Testis (tissue), 3 donors: ENCODE data around the gene BOD1L1. TPM values are rescaled to one million over a fixed set of nuclear protein-coding genes. Genes with fewer than 3 reads are reported as not detected.
A peak's percentile ranks its signal among the peaks of the same experiment; 100 is the strongest.

ENCODE experiments used
- DNase-seq: peaks from one replicate; pipeline ENCODE4 v3.0.0-alpha.2; 2019
- H3K27ac ChIP-seq, 2 donors: fragments of 200-600 bp; sonication (generic); one replicate each; pipeline ENCODE4 v1.5.1; 2019
- H3K27me3 ChIP-seq: fragments of 200-600 bp; sonication (generic); one replicate; pipeline ENCODE4 v1.5.1; 2019
- H3K36me3 ChIP-seq: fragments of 200-600 bp; sonication (generic); one replicate; pipeline ENCODE4 v1.5.1; 2017; ENCODE audit warnings: low read depth; ENCODE audit errors: missing control alignments
- H3K4me1 ChIP-seq: fragments of 200-600 bp; sonication (generic); one replicate; pipeline ENCODE4 v1.5.1; 2019
- H3K4me3 ChIP-seq, 2 donors: fragments of 200-600 bp; sonication (generic); one replicate each; pipeline ENCODE4 v1.5.1; 2017 to 2019
- H3K9me3 ChIP-seq: fragments of 200-600 bp; sonication (generic); one replicate; pipeline ENCODE4 v1.5.1; 2017
- POLR2A ChIP-seq: fragments of 450-650 bp; IDR thresholded peaks from one replicate; pipeline ENCODE4 v1.6.1; 2017; ENCODE audit warnings: antibody characterized with exemption, mild to moderate bottlenecking, moderate library complexity
- WGBS, 2 donors: methylation state at CpG; one replicate each; pipeline ENCODE4 v1.1.5; 2018; 5-methylcytosine and 5-hydroxymethylcytosine counted together
- intact Hi-C: fragments of 100-400 bp; cut with DNase I; formaldehyde crosslinking; loops from one replicate; pipeline ENCODE4 v1.15.1; 2023; ENCODE audit warnings: low total_unique reads
- polyA plus RNA-seq: library from polyadenylated mRNA; stranded (reverse); fragments of 350-450 nt; fragmentation: Illumina TruSeq; extraction: RNeasy Lipid Tissue Mini Kit (QIAGEN cat#74804); gene quantifications from one replicate; pipeline ENCODE4 v1.2.3, GENCODE V29; 2014; ENCODE audit warnings: low read depth, low replicate concordance; ENCODE audit not compliant: insufficient read depth
- total RNA-seq, 2 donors: library from RNA; depleted of rRNA; stranded (reverse); fragments of >200 nt; gene quantifications; one replicate each; pipeline ENCODE4 v1.2.3, GENCODE V29; 2016
- TF ChIP-seq, protein P1 (sequence below), 3 experiments: fragments of 450-650 bp in 2 of 3; fragments of 200-600 bp in 1 of 3; sonication (generic) in 1 of 3; IDR thresholded peaks; one replicate each; pipeline ENCODE4 v1.5.1; 2016 to 2019; ENCODE audit warnings: antibody characterized with exemption in 3 of 3, mild to moderate bottlenecking in 2 of 3, moderate library complexity in 1 of 3

Gene BOD1L1
- total and polyA plus RNA-seq, 3 donors from 2014 or later: 14.7 to 108 (median 98.1) TPM

DNA sequence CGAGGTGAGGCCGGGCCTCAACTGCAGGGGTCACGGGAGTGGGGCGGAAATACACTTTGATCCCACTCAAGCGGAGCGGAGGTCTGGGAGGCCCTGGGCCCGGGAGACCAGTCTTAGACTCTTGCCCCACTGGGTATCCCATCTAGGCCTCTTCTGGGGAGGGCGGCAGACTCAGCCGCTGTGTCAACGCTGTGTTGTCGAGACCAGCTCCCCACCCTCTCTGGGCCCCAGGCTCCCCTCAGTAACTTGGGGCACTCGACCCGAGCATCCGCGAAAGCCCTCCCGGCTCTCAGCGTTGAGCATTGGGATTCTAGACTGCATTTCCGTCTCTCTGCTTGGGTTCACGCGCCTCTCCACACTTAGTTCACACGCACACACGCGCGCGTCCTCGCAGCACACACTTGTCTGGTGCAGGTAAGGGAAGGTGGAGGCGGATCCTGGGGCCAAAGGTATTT lies 84.9 kb downstream of the BOD1L1 start:
- WGBS, 2 donors: 26 to 35% methylated on average over 23 to 27 of the region's 27 CpGs
- H3K9me3 ChIP-seq: no peaks in the 10 kb centered on the region
- H3K36me3 ChIP-seq: no peaks in the 10 kb centered on the region
- H3K27me3 ChIP-seq: peaks cover 3% of the 10 kb centered on the region
- H3K27ac ChIP-seq: no peak overlapping the region
- intact Hi-C loops: no loop called here
- no peak for DNase-seq
- peaks cover 5% of the 10 kb centered on the region for H3K4me1 ChIP-seq
- no peak for TF ChIP-seq POLR2A
- TF ChIP-seq, protein P1, sequence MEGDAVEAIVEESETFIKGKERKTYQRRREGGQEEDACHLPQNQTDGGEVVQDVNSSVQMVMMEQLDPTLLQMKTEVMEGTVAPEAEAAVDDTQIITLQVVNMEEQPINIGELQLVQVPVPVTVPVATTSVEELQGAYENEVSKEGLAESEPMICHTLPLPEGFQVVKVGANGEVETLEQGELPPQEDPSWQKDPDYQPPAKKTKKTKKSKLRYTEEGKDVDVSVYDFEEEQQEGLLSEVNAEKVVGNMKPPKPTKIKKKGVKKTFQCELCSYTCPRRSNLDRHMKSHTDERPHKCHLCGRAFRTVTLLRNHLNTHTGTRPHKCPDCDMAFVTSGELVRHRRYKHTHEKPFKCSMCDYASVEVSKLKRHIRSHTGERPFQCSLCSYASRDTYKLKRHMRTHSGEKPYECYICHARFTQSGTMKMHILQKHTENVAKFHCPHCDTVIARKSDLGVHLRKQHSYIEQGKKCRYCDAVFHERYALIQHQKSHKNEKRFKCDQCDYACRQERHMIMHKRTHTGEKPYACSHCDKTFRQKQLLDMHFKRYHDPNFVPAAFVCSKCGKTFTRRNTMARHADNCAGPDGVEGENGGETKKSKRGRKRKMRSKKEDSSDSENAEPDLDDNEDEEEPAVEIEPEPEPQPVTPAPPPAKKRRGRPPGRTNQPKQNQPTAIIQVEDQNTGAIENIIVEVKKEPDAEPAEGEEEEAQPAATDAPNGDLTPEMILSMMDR (IDR thresholded peaks at IDR 0.05): no peak
- H3K4me3 ChIP-seq: peak overlapping the region in 1 of 2 donors; percentile 21

DNA sequence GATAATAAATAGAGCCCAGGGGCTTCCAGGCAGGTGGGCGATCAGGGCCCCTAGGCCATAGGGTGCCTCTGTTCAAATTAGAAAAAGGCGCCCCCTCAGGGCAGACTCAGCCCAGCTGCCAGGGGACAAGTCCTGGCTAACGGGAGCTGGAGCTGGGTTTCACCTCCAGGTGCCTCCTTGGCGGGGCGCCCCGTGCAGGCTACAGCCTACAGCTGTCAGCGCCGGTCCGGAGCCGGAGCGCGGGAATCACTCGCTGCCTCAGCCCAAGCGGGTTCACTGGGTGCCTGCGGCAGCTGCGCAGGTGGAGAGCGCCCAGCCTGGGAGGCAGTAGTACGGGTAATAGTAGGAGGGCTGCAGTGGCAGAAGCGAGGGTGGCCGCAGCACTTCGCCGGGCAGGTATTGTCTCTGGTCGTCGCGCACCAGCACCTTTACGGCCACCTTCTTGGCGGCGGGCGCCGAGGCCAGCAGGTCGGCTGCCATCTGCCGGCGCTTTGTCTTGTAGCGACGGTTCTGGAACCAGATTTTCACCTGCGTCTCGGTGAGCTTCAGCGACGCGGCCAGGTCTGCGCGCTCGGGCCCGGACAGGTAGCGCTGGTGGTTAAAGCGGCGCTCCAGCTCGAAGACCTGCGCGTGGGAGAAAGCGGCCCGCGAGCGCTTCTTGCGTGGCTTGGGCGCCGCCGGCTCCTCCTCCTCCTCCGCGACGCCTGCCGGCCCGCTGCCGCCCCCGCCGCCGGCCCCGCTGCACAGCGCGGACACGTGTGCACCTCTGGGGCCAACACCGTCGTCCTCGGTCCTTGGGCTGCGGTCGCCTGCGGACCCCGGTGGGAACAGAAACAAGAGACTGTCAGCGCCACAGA lies 85.6 kb downstream of the BOD1L1 start:
- H3K4me3 ChIP-seq: peak overlapping the region in 1 of 2 donors; percentile 21
- DNase-seq: peak; percentile 51
- H3K36me3 ChIP-seq: no peaks in the 10 kb centered on the region
- peaks cover 3% of the 10 kb centered on the region for H3K27me3 ChIP-seq
- H3K9me3 ChIP-seq: no peaks in the 10 kb centered on the region
- TF ChIP-seq, protein P1 (IDR thresholded peaks at IDR 0.05): peak in 1 of 3 experiments; percentile 16
- no peak for TF ChIP-seq POLR2A
- 6 to 8% methylated on average over 12 to 79 of the region's 79 CpGs for WGBS, 2 donors
- H3K27ac ChIP-seq: no peak overlapping the region
- peaks cover 5% of the 10 kb centered on the region for H3K4me1 ChIP-seq
- intact Hi-C loops: no loop called here

DNA sequence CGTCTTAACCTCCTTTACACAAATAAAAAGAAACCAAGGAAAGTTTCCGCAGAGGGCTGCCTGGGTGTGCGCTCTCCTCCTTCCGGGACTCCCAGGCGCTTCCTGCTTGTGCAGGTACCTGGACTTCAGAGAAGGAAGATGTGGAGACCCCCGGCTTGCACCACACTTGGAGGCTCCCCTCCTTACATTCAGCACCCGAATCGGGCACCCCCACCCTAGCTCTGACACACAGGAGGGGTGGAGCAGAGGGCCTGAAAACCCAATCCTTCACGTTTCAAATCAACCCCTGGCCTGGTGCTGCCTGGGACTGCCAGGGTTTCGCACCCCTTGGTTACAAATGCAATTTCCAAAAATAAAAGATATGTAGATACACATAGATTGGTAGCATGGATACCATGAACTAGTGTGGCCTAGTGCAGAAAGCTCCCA lies 86.3 kb downstream of the BOD1L1 start:
- 18 to 20% methylated on average over 10 of the region's 10 CpGs for WGBS, 2 donors
- TF ChIP-seq, protein P1 (IDR thresholded peaks at IDR 0.05): no peak
- no peak for TF ChIP-seq POLR2A
- no peaks in the 10 kb centered on the region for H3K36me3 ChIP-seq
- no peak overlapping the region for H3K27ac ChIP-seq
- H3K4me1 ChIP-seq: peaks cover 5% of the 10 kb centered on the region
- H3K4me3 ChIP-seq: no peak overlapping the region
- no peaks in the 10 kb centered on the region for H3K9me3 ChIP-seq
- H3K27me3 ChIP-seq: peaks cover 3% of the 10 kb centered on the region
- intact Hi-C loops: no loop called here
- DNase-seq: no peak

DNA sequence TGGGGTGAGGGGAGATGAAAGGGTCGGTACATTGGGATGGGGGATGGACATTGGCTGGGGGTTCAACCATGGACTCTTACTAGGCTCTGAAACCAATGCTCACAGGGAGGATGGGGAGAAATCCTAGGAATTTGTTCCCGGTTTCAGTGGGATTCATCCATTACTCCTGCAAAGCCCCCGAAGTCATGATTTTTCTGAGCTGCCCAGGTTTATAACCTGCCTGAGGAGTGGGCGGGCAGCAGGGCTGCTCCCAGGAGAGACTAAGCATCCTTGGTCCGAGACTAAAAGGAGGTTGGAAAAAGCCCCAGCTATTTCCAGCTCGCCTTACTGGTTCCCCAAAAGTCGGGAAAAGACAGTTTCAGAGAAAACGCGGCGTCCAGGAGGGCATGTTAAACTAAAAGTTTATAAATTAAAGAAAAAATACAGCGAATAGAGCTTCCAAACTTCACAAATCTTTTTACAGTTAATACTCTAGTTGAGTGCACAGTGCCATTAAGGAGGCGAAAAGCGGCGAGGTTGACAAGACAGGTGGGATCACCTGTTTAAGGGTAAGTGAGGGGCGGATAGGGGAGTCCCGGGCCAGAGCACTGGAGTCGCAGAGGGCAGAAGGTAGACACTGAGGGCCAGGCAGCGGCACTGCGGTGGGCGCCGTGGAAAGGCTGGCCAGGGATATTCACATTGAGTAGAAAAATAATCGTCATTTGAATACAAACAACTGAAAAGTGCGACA lies 86.9 kb downstream of the BOD1L1 start:
- TF ChIP-seq, protein P1 (IDR thresholded peaks at IDR 0.05): no peak
- no peak for TF ChIP-seq POLR2A
- intact Hi-C loops: no loop called here
- WGBS, 2 donors: 10 to 15% methylated on average over 23 of the region's 23 CpGs
- Histone ChIP-seq H3K4me1 (peaks cover 5% of the 10 kb centered on the region), H3K9me3 (no peaks in the 10 kb centered on the region), H3K36me3 (no peaks in the 10 kb centered on the region), H3K27me3 (peaks cover 3% of the 10 kb centered on the region), H3K27ac (no peak overlapping the region), H3K4me3 (no peak overlapping the region)
- DNase-seq: no peak
